GM21381 (cell line): Measurements from ENCODE around the gene PPP3R2.

Experiments
- ATAC-seq: cut with Tn5 transposase; IDR thresholded peaks from one replicate; pipeline ENCODE4 v1.9.1; 2021; ENCODE audit warnings: mild to moderate bottlenecking, moderate library complexity; ENCODE audit not compliant: unreplicated experiment

PPP3R2 gene

GRCh38 chr9:101594796-101595195, at the start of gene PPP3R2:
TSS of gene PPP3R2 (minus strand) at chr9:101594969. CDS start at chr9:101594921, 48 bp downstream.
- no peak for ATAC-seq

- ATAC-seq = no peak
These were observed 45.3 kb upstream of the PPP3R2 start for GRCh38 chr9:101639785-101640665.

GRCh38 chr9:101639311-101639710, 44.5 kb upstream of the PPP3R2 start:
- no peak for ATAC-seq

GRCh38 chr9:101636247-101636646, 41.5 kb upstream of the PPP3R2 start:
- ATAC-seq = no peak

- ATAC-seq = no peak
These were observed 40.7 kb upstream of the PPP3R2 start for GRCh38 chr9:101635473-101635872.

- ATAC-seq = no peak
These were observed 40.1 kb upstream of the PPP3R2 start for GRCh38 chr9:101634741-101635409.

GRCh38 chr9:101632611-101633010, 37.8 kb upstream of the PPP3R2 start:
- ATAC-seq = no peak

GRCh38 chr9:101631892-101632291, 37.1 kb upstream of the PPP3R2 start:
- ATAC-seq = no peak

GRCh38 chr9:101629636-101630035, 34.9 kb upstream of the PPP3R2 start:
- no peak for ATAC-seq

- no peak for ATAC-seq
These were observed 33.4 kb upstream of the PPP3R2 start for GRCh38 chr9:101628173-101628572.

- no peak for ATAC-seq
These were observed 31.5 kb upstream of the PPP3R2 start for GRCh38 chr9:101626295-101626694.

GRCh38 chr9:101625876-101626275, 31.1 kb upstream of the PPP3R2 start:
- no peak for ATAC-seq

- peak; percentile 51 for ATAC-seq
These were observed 25.7 kb upstream of the PPP3R2 start for GRCh38 chr9:101620452-101620851.

GRCh38 chr9:101618698-101619097, 23.9 kb upstream of the PPP3R2 start:
- no peak for ATAC-seq

- no peak for ATAC-seq
These were observed 10.8 kb upstream of the PPP3R2 start for GRCh38 chr9:101605547-101605946.

- ATAC-seq = no peak
These were observed 9.5 kb upstream of the PPP3R2 start for GRCh38 chr9:101604296-101604695.

GRCh38 chr9:101601904-101602765, 7.4 kb upstream of the PPP3R2 start:
- no peak for ATAC-seq

- ATAC-seq = no peak
These were observed 1.4 kb downstream of the PPP3R2 start for GRCh38 chr9:101593345-101593744.

GRCh38 chr9:101592788-101593187, 2.0 kb downstream of the PPP3R2 start:
- ATAC-seq = no peak

GRCh38 chr9:101591787-101592446, 2.9 kb downstream of the PPP3R2 start:
- no peak for ATAC-seq

GRCh38 chr9:101590901-101591300, 3.9 kb downstream of the PPP3R2 start:
- no peak for ATAC-seq
